Stimulated activated CD8-positive, alpha-beta memory T cell treated with anti-CD3 and anti-CD28 coated beads, Interleukin-2, amount 100 ng/mL, for 48 hours (primary cell): ENCODE results near the gene RHOXF2.
A peak's percentile ranks its signal among the peaks of the same experiment; 100 is the strongest.

ENCODE experiments used
- DNase-seq, 2 donors: peaks; one replicate each; pipeline ENCODE4 v3.0.0-alpha.2; 2020; ENCODE audit warnings: low read depth in 2 of 2

Gene RHOXF2

DNA sequence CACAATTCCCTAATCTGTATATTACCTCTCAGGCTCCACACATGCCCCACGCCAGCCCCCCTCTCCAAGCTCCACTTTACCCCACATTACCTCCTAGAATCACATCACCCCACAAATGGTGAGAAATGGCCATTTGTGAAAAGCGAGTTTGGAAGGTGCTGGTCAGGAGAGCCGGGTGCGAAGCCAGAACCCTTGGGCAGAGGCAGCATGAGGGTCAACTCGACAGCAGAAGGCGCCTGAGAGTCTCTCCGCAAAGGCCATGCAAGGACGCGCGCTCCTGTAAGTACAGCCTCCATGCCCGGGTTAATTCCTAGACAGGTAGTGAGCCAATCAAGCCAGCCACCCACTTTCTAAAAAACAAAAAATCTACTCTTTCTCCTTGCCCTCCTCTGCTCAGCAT is 42.4 kb downstream of the RHOXF2 start:
- no peak for DNase-seq

DNA sequence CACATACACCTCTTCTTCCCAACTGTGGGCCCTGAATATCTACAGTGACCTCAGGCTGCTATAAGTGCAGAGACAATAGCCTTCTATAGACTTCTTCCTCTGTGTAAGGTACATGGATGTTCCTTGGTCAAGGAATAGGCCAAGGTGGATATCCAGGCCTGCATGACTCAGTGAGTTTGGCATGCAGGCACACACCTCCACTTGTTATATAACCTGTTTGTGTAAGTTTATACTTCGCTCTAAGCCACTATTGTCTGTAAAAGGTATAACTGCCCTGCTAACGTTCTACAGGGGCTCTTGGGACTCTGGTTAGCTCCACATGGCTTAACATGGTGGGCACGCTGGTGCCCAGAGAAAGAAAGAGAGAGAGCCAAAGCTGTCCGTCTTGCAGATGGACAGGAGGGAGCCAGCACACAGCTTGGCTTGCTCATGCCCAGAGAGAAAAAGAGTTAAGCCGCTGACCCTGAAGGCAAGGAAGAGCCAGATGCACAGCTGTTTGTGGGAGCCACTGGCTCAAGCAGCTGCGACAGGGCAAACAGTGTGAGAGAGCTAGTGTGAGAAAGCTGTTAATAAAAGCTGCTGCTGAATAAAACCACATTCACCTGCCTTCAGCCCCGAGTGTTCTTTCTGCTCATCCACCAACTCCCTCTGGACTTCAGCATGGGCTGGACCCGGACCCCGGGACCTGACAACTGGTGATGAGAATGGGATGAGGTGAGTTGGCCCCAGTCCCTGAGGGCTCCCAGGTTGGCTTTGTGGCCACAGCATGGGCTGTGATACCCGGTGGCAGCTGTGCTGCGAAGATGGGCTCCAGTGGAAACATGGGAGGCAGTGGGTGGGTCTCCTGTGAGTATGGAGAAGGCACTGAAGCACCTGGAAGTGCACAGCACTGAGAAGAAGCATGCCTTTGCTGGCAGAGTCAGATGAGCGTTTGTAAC is 47.7 kb downstream of the RHOXF2 start:
- DNase-seq, result no peak

DNA sequence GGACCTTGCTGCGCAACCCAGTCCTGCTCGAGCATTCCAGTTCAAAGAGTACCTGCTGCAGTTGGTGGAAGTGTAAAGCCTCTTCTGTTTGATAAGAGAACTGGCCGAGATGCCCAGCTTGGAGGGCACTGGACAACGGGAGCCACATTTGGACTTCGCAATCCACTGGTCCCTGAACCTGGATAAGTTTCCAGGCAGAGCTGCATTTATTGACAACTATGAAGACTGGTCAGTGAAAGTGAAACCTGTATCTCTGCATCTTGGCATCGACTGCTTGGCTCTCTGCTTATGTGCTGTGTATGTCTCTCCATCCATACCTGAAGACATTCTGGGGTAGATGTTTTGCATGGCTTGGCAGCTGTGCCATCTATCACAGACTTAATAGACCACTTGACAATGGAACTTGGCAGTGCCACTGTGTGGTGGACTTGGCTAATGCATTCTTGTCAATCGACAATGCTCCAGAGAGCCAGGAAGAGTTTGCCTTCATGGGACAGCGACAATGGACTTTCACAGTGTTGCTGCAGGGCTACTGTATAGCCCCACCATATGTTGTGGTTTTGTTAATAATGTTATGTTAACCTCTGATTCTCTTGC is 48.7 kb downstream of the RHOXF2 start:
- no peak for DNase-seq

DNA sequence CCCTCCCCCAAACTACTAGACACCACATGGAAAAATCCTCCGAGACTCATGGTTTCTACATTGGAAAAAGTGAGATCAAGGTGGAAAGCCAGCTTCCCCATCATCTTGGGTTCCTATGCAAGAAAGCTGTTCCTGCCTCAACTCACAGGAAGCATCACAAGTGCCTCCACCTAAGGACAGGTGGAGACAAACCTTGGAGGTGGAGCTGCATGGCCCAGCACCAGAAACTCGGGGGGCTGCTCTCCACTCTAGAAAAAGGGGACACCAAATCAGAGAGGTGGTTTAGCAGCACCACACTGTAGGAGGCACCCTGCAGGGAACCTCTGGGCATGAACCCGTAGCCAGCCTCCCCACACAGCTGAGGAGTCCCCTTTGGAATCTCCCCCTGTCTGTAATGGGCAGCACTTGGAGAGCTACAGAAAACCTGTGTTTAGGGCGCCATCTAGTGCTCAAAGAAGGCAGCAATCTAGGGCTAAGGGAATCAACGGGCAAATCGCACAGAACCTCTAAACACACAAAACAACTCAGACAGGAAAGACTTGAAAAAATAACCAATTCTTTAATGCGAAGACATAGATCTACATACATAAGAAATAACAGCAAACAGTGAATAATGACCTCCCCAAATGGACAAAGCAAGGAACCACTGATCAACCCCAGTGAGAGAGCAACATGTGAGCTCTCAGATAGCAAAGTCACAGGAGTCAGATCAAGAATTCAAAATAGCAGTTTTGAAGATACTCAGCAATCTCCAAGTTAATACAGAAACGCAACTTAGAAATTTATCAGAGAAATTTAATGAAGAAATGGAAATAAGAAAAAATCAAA is 55.2 kb downstream of the RHOXF2 start:
- DNase-seq, result peak; percentile 15 to 31
